ENCODE results near the gene LBHD2. TPM values are rescaled to one million over a fixed set of nuclear protein-coding genes. Genes with fewer than 3 reads are reported as not detected.

Gene LBHD2
- total RNA-seq, 1 experiment from 2014 or later: not detected

- TF ChIP-seq JUND (IDR thresholded peaks at IDR 0.05): no peak
- TF ChIP-seq CTCF (IDR thresholded peaks at IDR 0.05 in 2 of 3, conservative IDR thresholded peaks at IDR 0.05 in 1 of 3; ENCODE audit: borderline replicate concordance in 1 of 3, insufficient read depth in 1 of 3, low read depth in 2 of 3, low read length in 2 of 3): peak in 2 of 3 experiments; percentile 55 to 69; a peak in 4 of 6 replicates
- TF ChIP-seq TCF7L2 (IDR thresholded peaks at IDR 0.05; ENCODE audit: borderline replicate concordance, extremely low read depth, insufficient read depth, insufficient read length): peak; percentile 53
- TF ChIP-seq ZFX (IDR thresholded peaks at IDR 0.05): 0 out of 2 replicates have a peak, but pooled peaks have one; percentile 38
- peaks cover 31 to 46% of the 10 kb centered on the region in 2 experiments for H3K4me1 ChIP-seq (ENCODE audit: control insufficient read depth in 1 of 2, insufficient read depth in 2 of 2, low read length in 2 of 2)
- H3K9ac ChIP-seq (ENCODE audit: low read length): peak overlapping the region; percentile 83
- ChIA-PET CTCF (interaction anchor here (0.6 to 1.3 kb wide), 5 partner anchors 9 to 57 kb away, joined by 3 to 4 read pairs (median 4); no protein-coding TSS in a partner anchor), POLR2A (no interaction called here), RAD21 (ENCODE audit: low non-redundant PET in 1 of 2, low total read pairs in 2 of 2, uncharacterized antibody in 2 of 2, unreplicated experiment in 2 of 2) (no interaction called here)
- no peak overlapping the region for H2AFZ ChIP-seq (ENCODE audit: low read depth, low read length, poor library complexity, severe bottlenecking)
- H3K9me3 ChIP-seq (ENCODE audit: control insufficient read depth in 1 of 2, insufficient read depth in 1 of 2, low read depth in 1 of 2, low read length in 2 of 2): no peaks in the 10 kb centered on the region
- intact Hi-C loops (cut with micrococcal nuclease): no loop called here
- no peaks in the 10 kb centered on the region for H4K20me1 ChIP-seq (ENCODE audit: insufficient read depth)
- H3K36me3 ChIP-seq (ENCODE audit: control insufficient read depth in 1 of 2, insufficient read depth in 2 of 2, low read length in 2 of 2): 0 out of 4 replicates have a peak, but pooled peaks cover 0 to 2% of the 10 kb centered on the region in 2 experiments
- H3K9me2 ChIP-seq (ENCODE audit: insufficient read depth): no peaks in the 10 kb centered on the region
- H3K79me2 ChIP-seq (ENCODE audit: insufficient read depth, low read length): peaks cover 10% of the 10 kb centered on the region; the same call in 1 of the 2 replicates
- BruUV-seq (replicated peaks): TSS peak; percentile 48
- no peak for DNase-seq (ENCODE audit: low read depth, low spot score)
- no peaks in the 10 kb centered on the region for H3K27me3 ChIP-seq (ENCODE audit: insufficient read depth, low read length)
- peak overlapping the region; percentile 74; the same call in 1 of the 2 replicates for H3K27ac ChIP-seq (ENCODE audit: low read depth, low read length)
- ATAC-seq: peak; percentile 49
- peak overlapping the region; percentile 94 for H3K4me2 ChIP-seq (ENCODE audit: low read length)
- peak overlapping the region; percentile 58 to 80 for H3K4me3 ChIP-seq (replicated peaks in 1 of 2; ENCODE audit: low read depth in 1 of 2, low read length in 2 of 2)
Measured at GRCh38 chr14:103123634-103124500, 39.9 kb downstream of the LBHD2 start.
